ENCODE data around the gene WDR17. TPM values are rescaled to one million over a fixed set of nuclear protein-coding genes. Genes with fewer than 3 reads are reported as not detected.

Gene WDR17
- total RNA-seq, 1 donor from 2014 or later = 6.1 TPM

DNA sequence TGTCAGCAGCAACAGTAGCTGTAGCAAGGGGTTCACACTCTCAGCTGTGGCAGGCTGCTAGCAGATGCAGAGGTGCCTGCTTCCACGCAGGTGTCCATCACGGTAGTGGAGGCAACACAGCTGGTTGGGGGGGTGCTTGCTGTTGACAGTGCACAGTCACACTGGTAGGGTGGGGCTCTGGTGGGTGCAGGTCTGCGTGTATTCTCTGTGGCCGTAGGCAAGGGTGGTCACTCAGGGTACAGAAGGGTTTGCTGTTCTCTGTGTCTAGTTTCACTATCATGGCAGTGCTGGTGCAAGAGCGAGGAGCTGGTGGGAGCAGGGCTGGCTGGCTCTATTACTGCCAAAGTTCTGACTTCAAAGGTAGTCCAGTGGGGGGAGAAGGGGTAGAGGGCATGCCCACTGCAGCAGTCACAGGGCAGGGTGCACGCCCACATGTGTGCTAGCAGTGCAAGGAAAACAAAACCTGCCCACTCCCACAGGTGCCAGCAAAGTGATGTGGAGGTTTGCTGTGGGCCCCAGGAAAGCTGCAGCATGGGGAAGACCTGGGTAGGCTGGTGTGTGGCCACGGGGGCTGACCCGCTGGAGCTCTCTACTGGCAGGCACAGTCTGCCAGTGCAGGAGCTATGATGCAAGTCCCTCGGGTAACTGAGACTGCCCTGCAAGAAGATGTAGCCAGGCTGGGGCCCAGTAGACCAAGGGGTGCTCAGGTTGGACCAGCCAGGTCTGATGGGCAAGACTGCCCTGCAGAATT, 21.6 kb upstream of the WDR17 start:
- Mint-ChIP-seq H3K27me3 (peaks cover 3% of the 10 kb centered on the region), H3K27ac (no peak overlapping the region), H3K4me3 (no peak overlapping the region), H3K36me3 (no peaks in the 10 kb centered on the region), H3K4me1 (ENCODE audit: unreplicated experiment) (no peaks in the 10 kb centered on the region), H3K9me3 (peaks cover 9% of the 10 kb centered on the region)
- TF ChIP-seq, protein P1, sequence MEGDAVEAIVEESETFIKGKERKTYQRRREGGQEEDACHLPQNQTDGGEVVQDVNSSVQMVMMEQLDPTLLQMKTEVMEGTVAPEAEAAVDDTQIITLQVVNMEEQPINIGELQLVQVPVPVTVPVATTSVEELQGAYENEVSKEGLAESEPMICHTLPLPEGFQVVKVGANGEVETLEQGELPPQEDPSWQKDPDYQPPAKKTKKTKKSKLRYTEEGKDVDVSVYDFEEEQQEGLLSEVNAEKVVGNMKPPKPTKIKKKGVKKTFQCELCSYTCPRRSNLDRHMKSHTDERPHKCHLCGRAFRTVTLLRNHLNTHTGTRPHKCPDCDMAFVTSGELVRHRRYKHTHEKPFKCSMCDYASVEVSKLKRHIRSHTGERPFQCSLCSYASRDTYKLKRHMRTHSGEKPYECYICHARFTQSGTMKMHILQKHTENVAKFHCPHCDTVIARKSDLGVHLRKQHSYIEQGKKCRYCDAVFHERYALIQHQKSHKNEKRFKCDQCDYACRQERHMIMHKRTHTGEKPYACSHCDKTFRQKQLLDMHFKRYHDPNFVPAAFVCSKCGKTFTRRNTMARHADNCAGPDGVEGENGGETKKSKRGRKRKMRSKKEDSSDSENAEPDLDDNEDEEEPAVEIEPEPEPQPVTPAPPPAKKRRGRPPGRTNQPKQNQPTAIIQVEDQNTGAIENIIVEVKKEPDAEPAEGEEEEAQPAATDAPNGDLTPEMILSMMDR (conservative IDR thresholded peaks at IDR 0.05) = no peak
- no peak for DNase-seq (ENCODE audit: extremely low spot score, unreplicated experiment)

DNA sequence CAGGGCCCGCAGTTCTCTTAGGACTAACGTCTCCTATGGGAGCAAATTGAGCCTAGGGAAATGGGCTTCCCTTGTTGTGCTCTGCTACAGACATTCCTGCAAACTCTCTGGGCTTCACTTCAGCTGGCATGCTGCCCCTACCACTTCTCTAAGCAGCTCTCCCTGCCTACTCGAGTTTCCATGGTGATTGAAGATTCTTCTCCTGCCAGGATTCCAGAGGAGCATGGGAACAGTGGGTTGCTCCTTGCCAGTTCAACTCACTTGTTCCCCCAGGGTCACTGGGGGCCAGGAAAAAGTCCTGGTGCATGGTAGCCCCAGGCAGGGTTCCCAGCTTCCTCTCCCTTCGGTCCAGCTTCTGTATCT, 21.1 kb upstream of the WDR17 start:
- Mint-ChIP-seq H3K4me3 (no peak overlapping the region), H3K27ac (no peak overlapping the region), H3K9me3 (peaks cover 4% of the 10 kb centered on the region), H3K27me3 (peaks cover 3% of the 10 kb centered on the region), H3K4me1 (ENCODE audit: unreplicated experiment) (no peaks in the 10 kb centered on the region), H3K36me3 (no peaks in the 10 kb centered on the region)
- TF ChIP-seq, protein P1 (conservative IDR thresholded peaks at IDR 0.05) = no peak
- DNase-seq (ENCODE audit: extremely low spot score, unreplicated experiment) = no peak

DNA sequence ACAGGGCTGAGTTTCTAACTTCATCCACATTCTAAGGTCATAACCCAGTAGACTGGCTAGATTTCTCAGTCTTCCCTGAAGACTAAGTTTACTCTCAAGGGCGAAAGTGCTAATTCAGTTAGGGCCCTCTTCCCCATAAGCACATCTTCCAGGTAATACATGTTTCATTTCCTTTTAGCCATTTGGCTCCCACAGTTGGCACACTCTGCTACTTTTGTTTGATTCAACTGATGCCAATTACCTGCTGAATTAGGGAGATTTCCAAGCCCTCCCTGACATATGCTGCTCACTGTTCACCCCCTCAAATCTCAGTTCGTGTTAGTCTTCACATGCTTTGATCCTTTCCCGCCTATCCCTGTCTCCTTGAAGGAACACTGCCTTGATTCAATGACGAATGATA, 17.0 kb upstream of the WDR17 start:
- no peaks in the 10 kb centered on the region for H3K27me3 Mint-ChIP-seq
- H3K4me3 Mint-ChIP-seq = no peak overlapping the region
- H3K4me1 Mint-ChIP-seq (ENCODE audit: unreplicated experiment) = no peaks in the 10 kb centered on the region
- TF ChIP-seq, protein P1 (conservative IDR thresholded peaks at IDR 0.05) = no peak
- no peaks in the 10 kb centered on the region for H3K36me3 Mint-ChIP-seq
- H3K9me3 Mint-ChIP-seq = no peaks in the 10 kb centered on the region
- H3K27ac Mint-ChIP-seq = no peak overlapping the region
- no peak for DNase-seq (ENCODE audit: extremely low spot score, unreplicated experiment)

DNA sequence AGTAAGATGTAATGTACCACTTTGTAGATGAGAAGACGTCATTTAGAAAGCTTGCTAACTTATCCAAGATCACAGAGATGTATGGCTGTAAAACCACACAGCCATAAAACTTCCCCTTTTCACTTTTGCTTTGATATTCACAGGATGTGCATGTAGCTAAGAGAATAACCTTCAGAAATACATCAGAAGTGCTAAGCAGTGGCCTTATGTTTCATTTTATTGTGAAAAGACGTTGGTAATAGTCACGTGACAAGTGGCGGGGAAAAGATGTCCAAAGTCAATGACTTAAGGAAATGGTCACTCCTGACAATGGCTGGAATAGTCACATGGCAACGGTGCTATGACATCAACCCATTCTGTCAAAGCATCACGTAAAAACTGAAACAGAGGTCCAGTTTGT, 12.9 kb upstream of the WDR17 start:
- Mint-ChIP-seq H3K36me3 (no peaks in the 10 kb centered on the region), H3K9me3 (no peaks in the 10 kb centered on the region), H3K4me3 (no peak overlapping the region), H3K27me3 (no peaks in the 10 kb centered on the region), H3K27ac (no peak overlapping the region), H3K4me1 (ENCODE audit: unreplicated experiment) (no peaks in the 10 kb centered on the region)
- TF ChIP-seq, protein P1 (conservative IDR thresholded peaks at IDR 0.05) = no peak
- DNase-seq (ENCODE audit: extremely low spot score, unreplicated experiment) = no peak

DNA sequence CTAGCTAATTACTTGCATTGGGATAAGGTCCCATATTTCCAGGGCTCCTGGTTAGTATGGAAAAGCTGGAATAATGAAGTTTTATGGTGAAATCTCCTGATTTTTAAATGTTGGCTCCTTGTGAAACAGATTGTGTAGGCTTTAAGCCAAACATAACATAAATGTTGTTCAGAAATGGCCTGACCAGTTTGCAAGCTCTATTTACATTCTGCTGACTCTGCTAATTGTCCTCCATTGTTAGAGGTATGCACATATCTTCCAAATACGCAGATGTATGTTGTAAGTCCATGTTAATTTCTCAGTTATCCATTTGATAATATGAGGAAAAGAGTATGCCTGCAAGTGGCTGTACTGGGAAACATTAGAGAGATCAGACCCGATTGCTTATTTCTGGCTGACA, 11.9 kb upstream of the WDR17 start:
- Mint-ChIP-seq H3K27me3 (no peaks in the 10 kb centered on the region), H3K27ac (no peak overlapping the region), H3K9me3 (no peaks in the 10 kb centered on the region), H3K4me3 (no peak overlapping the region), H3K4me1 (ENCODE audit: unreplicated experiment) (no peaks in the 10 kb centered on the region), H3K36me3 (no peaks in the 10 kb centered on the region)
- no peak for DNase-seq (ENCODE audit: extremely low spot score, unreplicated experiment)
- TF ChIP-seq, protein P1 (conservative IDR thresholded peaks at IDR 0.05) = no peak

All from type B pancreatic cell (in vitro differentiated cells).